GM18951 (cell line): ENCODE data around the gene XRCC6.
"Not testable (repeated sequence)": the region's sequence is repeated elsewhere in the genome, so short reads cannot be mapped to it uniquely, and the experiment has no call there.

Experiments
- POLR2A ChIP-seq: IDR thresholded peaks from 4 replicates; pipeline ENCODE4 v1.6.1; 2011; ENCODE audit warnings: mild to moderate bottlenecking; ENCODE audit not compliant: insufficient read length, insufficient read depth; ENCODE audit errors: extremely low read depth
- in situ Hi-C: fragments of 300-500 bp; cut with MboI; formaldehyde crosslinking; loops from one replicate; pipeline ENCODE4 v1.12.0; 2022; ENCODE audit warnings: low sequenced_read_pairs, mixed read lengths, inconsistent platforms; ENCODE audit not compliant: unreplicated experiment

Gene XRCC6

DNA sequence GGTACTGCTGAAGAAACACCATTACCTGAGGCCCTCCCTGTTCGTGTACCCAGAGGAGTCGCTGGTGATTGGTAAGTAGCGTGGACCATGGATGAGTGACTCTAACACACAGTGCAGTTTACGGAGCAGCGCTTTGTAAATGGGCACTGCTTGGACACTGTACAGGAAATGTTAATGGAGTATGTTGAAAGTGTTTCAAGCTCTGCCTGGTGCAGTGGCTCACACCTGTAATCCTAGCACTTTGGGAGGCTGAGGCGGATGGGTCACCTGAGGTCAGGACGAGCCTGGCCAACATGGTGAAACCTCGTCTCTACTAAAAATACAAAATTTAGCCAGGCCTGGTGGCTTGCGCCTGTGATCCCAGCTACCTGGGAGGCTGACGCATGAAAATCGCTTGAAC is 29.7 kb downstream of the XRCC6 start:
- in situ Hi-C loops: no loop called here
- no peak for TF ChIP-seq POLR2A

DNA sequence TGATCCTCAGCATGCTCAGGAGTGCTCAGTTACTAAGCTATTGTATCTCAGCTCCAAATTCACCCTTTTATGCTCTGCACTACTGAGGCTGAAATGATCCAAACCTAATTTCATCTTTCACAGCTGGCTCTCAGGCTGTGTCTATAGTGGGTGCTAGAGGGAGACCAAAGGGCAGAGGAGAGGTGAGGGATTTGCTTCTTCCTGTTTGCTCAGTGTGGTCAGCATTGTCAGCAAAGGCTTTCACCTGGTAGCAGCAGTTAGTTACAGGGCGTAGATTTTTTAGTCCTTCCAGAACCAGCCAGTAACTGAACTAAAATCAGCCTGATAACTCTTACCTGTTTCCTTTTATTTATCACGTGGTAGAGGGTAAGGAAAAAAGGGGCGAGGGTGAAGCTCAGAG is 33.2 kb downstream of the XRCC6 start:
- in situ Hi-C loops: no loop called here
- no peak for TF ChIP-seq POLR2A

DNA sequence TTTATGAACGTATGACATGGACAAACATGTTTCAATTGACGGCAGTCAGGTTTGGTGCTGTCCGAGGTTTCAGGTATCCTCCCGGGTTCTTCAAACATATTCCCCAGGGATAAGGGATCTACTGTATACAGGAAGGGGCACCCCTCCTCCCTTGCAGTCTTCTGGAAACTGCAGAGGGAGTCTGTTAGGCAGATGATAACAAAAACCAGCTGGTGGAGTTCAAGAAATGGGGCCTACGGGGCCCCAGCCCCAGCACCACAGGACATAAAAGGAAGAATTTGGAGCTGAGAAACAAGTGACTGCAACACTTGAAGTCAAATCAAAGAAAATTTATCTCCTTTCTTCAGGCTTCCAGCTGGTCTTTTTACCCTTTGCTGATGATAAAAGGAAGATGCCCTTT is 35.5 kb downstream of the XRCC6 start:
- no peak for TF ChIP-seq POLR2A
- in situ Hi-C loops: no loop called here

DNA sequence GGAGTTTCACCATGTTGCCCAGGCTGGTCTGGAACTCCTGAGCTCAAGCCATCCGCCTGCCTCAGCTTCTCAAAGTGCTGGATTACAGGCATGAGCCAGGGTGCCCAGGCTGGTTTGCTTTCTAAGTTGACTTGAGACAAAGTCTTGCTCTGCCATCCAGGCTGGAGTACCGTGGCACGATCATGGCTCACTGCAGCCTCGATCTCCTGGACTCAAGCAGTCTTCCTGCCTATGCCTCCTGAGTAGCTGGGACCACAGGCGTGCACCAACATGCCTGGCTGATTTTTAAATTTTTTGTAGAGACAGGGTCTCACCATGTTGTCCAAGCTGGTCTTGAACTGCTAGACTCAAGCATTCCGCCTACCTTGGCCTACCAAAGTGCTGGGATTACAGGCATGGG is 36.6 kb downstream of the XRCC6 start:
- no peak for TF ChIP-seq POLR2A
- in situ Hi-C loops: no loop called here

DNA sequence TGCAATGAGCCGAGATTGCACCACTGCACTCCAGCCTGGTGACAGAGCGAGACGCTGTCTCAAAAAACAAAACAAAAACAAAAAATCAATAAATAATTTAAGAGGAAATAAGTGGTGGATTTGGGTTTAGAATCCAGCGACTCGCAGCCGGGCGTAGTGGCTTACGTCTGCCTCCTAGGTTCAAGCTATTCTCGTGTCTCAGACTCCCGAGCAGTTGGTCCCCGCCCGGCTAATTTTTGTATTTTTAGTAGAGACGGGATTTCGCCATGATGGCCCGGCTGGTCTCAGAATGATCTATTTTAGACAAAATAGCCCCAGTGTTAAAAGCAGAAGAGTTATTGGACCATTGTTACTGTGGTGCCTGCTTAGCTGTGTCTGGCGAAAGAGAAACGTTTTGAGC is 37.8 kb downstream of the XRCC6 start:
- TF ChIP-seq POLR2A: no peak
- in situ Hi-C loops: no loop called here

DNA sequence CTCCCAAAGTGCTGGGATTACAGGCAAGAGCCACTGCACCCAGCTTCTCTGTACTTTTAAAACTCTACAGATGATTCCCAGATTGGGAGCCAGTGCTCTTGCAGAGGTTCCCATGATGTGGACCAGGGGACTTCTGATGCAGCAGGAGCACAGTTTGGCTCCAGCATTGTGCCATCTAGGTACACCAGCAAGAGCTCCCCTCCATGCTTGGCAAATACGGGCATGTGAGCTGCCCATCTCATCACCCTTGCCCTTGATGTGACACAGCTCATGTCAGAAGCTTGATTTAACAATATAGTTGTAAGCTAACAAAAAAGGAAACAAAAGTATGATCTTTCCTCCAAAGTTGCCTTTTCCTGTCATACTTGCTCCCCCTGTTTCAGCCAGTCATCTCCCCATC is 38.8 kb downstream of the XRCC6 start:
- in situ Hi-C loops: no loop called here
- no peak for TF ChIP-seq POLR2A

DNA sequence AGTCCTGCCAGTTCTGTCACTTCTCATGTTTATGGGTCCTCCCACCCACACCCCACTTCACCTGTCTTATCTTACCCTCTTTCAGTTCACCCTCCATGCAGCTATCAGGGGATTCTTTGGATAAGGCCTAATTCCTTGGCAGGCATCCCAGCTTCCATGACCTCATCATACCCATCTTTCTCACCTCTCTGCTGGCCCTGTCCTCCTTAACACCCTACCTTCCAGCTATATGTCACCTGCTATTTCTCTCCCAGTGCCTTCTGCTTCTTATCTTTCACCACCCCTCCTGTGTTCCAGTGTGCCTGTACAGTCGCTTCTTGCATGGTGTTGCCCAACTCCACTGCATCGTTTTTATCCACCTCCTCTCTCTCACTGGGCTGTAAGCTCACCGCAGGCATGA is 39.3 kb downstream of the XRCC6 start:
- in situ Hi-C loops: no loop called here
- no peak for TF ChIP-seq POLR2A

DNA sequence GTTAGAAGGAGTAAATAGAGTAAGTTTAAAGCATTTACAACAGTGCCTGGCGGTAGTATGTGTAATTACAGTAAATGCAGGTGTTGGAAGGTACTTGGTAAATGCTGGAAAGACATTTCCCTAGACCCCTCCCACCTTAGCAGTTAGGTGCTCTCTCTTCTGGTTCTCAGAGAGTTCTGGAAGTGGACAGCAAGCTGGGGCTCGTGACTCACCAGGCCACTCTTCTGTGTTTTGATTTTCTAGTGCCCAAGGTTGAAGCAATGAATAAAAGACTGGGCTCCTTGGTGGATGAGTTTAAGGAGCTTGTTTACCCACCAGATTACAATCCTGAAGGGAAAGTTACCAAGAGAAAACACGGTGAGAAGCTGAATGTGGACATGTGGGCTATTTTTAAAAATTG is 40.0 kb downstream of the XRCC6 start:
- TF ChIP-seq POLR2A: no peak
- in situ Hi-C loops: no loop called here

DNA sequence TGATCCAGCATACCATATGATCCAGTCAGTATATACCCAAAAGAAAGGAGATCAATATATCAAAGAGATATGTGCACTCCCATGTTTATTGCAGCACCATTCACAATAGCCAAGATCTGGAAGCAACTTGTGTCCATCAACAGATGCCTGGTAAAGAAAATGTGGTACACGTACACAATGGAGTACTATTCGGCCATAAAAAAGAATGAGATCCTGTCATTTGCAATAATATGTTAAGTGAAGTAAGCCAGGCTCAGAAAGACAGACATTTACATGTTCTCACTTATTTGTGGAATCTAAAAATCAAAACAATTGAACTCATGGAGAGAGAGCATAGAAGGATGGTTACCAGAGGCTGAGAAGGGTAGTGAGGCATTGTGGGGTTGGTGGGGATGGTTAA is 40.6 kb downstream of the XRCC6 start:
- no peak for TF ChIP-seq POLR2A
- in situ Hi-C loops: no loop called here

DNA sequence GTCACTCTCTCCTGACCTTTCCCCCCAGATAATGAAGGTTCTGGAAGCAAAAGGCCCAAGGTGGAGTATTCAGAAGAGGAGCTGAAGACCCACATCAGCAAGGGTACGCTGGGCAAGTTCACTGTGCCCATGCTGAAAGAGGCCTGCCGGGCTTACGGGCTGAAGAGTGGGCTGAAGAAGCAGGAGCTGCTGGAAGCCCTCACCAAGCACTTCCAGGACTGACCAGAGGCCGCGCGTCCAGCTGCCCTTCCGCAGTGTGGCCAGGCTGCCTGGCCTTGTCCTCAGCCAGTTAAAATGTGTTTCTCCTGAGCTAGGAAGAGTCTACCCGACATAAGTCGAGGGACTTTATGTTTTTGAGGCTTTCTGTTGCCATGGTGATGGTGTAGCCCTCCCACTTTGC is 42.5 kb downstream of the XRCC6 start:
- in situ Hi-C loops: not testable (repeated sequence)

DNA sequence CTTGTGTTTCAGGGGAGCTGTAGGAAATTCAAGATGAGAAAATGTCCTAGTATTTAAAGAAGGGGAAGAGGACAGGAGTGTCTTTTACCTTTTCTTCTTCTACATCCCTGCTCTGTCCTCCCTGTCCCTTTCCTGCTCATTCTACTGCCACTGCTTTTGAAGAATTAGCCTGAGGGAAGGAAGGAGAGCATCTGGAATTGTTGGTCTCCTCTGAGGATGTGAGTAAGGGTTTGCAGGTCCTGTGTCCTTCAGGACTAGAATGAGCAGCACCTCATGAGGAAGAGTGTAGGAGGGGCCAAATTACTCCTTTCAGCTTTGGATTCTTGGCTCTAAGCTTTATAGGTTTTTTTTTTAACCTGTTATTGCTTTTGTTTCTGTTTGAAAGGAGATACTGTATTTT is 43.4 kb downstream of the XRCC6 start:
- TF ChIP-seq POLR2A: no peak
- in situ Hi-C loops: no loop called here

DNA sequence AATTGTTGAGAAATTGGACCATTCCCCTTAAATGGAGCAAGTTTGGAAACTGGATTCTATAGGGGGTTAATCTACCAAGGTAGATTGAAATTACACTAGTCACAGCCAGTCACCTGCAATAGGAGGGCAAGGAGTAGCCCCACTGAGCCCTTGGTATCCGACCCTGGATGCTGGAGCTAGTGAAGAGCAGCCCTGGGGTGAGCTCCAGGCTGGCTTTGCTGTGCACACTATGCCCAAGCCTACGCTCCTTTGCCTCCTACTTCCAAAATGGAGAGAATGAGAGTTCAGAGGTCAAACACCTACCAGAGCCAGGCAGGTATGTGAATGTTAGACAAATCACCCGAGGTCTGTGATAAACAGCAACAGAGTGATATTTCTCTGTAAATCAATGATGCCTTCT is 43.9 kb downstream of the XRCC6 start:
- in situ Hi-C loops: no loop called here
- TF ChIP-seq POLR2A: no peak

DNA sequence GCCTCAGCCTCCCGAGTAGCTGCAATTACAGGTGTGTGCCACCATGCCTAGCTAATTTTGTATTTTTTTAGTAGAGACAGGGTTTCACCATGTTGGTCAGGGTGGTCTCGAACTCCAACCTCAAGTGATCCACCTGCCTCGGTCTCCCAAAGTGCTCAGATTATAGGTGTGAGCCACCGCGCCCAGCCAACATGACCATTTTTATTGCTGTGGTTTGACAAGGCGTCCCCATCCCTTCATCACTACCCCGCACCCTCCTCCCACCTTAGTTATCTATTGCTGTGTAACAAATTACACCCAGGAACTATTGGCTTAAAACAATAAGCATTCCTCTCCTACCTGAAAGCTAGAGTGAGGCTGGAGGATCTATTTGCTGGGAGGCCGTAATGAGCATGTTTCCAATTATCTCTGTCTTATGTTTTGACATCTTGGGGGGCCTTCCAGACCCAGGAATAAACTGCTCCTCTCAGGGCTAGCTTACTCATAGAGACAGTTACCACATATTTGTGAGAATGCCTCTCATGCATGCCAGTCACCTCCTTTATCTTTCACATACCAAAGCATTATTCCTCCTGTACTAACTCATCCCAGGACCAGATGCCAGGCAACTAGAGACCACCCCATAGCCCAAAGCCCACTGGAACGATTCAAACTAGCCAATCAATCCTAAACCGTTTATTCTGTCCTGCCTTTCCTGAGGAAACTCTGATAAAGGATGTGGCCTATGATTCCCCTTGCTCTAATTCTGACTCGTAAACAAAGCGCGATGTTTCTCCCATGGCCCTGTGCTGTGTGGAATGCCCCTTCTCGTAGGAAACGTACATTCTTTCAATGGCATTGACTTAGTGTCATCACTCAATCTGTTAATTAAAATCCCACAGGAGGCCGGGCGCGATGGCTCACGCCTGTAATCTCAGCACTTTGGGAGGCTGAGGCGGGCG is 48.1 kb downstream of the XRCC6 start:
- no peak for TF ChIP-seq POLR2A
- in situ Hi-C loops: no loop called here

DNA sequence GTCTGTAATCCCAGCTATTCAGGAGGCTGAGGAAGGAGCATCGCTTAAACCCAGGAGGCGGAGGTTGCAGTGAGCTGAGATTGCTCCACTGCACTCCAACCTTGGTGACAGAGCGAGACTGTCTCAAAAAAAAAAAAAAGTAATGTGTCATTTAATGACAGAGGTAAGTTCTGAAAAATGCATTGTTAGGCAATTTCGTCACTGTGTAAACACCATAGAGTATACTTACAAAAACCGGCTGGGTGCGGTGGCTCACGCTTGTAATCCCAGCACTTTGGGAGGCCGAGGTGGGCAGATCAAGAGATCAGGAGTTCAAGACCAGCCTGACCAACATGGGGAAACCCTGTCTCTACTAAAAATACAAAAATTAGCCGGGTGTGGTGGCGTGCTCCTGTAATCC is 51.0 kb downstream of the XRCC6 start:
- in situ Hi-C loops: not testable (repeated sequence)
